Measurements from ENCODE around the gene NCAM2.
A peak's percentile ranks its signal among the peaks of the same experiment; 100 is the strongest.

NCAM2 gene

GRCh38 chr21:21341041-21341440 lies 342.8 kb downstream of the NCAM2 start:
- no peak for TF ChIP-seq CTCF (IDR thresholded peaks at IDR 0.05; ENCODE audit: low read depth, low read length)
- no peak for DNase-seq (ENCODE audit: extremely low read depth, low read depth)

GRCh38 chr21:21345296-21345695 lies 347.1 kb downstream of the NCAM2 start:
- no peak for DNase-seq (ENCODE audit: extremely low read depth, low read depth)
- TF ChIP-seq CTCF (IDR thresholded peaks at IDR 0.05; ENCODE audit: low read depth, low read length): no peak

- TF ChIP-seq CTCF (IDR thresholded peaks at IDR 0.05; ENCODE audit: low read depth, low read length): no peak
- DNase-seq (ENCODE audit: extremely low read depth, low read depth): no peak
Observed at GRCh38 chr21:21345872-21346271, 347.7 kb downstream of the NCAM2 start.

GRCh38 chr21:21366277-21366676 lies 368.1 kb downstream of the NCAM2 start:
- TF ChIP-seq CTCF (IDR thresholded peaks at IDR 0.05; ENCODE audit: low read depth, low read length): no peak
- no peak for DNase-seq (ENCODE audit: extremely low read depth, low read depth)

GRCh38 chr21:21367583-21367982 lies 369.4 kb downstream of the NCAM2 start:
- DNase-seq (ENCODE audit: extremely low read depth, low read depth): no peak
- TF ChIP-seq CTCF (IDR thresholded peaks at IDR 0.05; ENCODE audit: low read depth, low read length): no peak

GRCh38 chr21:21373969-21374368 lies 375.8 kb downstream of the NCAM2 start:
- DNase-seq (ENCODE audit: extremely low read depth, low read depth): no peak
- peak; percentile 35 for TF ChIP-seq CTCF (IDR thresholded peaks at IDR 0.05; ENCODE audit: low read depth, low read length)

- no peak for TF ChIP-seq CTCF (IDR thresholded peaks at IDR 0.05; ENCODE audit: low read depth, low read length)
- DNase-seq (ENCODE audit: extremely low read depth, low read depth): no peak
Observed at GRCh38 chr21:21383126-21383525, 384.9 kb downstream of the NCAM2 start.

Measured in AG09319 (cell line).